Parathyroid adenoma (tissue), 2 donors: ENCODE measurements around the gene ASTN2.

ENCODE experiments used
- H2AFZ ChIP-seq: fragments of 300-600 bp; sonication (generic); one replicate; pipeline ENCODE4 v1.7.0; 2017; ENCODE audit warnings: antibody characterized with exemption, mild to moderate bottlenecking
- H3K27ac ChIP-seq: fragments of 300-600 bp; sonication (generic); one replicate; pipeline ENCODE4 v1.7.0; 2017
- H3K27me3 ChIP-seq: fragments of 300-600 bp; sonication (generic); one replicate; pipeline ENCODE4 v1.7.0; 2017; ENCODE audit warnings: low read length; ENCODE audit not compliant: control insufficient read depth, insufficient read depth
- H3K36me3 ChIP-seq: fragments of 300-600 bp; sonication (generic); one replicate; pipeline ENCODE4 v1.7.0; 2017; ENCODE audit warnings: low read length; ENCODE audit not compliant: control insufficient read depth, insufficient read depth
- H3K4me1 ChIP-seq: fragments of 300-600 bp; sonication (generic); one replicate; pipeline ENCODE4 v1.7.0; 2017; ENCODE audit warnings: control low read depth
- H3K4me2 ChIP-seq: fragments of 300-600 bp; sonication (generic); one replicate; pipeline ENCODE4 v1.7.0; 2017; ENCODE audit warnings: low read length
- H3K4me3 ChIP-seq: fragments of 300-600 bp; sonication (generic); one replicate; pipeline ENCODE4 v1.7.0; 2017; ENCODE audit warnings: low read depth, low read length
- H3K79me2 ChIP-seq: fragments of 300-600 bp; sonication (generic); one replicate; pipeline ENCODE4 v1.7.0; 2017; ENCODE audit warnings: control low read depth
- H3K9ac ChIP-seq: fragments of 300-600 bp; sonication (generic); one replicate; pipeline ENCODE4 v1.7.0; 2017; ENCODE audit warnings: mild to moderate bottlenecking
- H3K9me3 ChIP-seq: fragments of 300-600 bp; sonication (generic); one replicate; pipeline ENCODE4 v1.7.0; 2017; ENCODE audit warnings: low read length; ENCODE audit not compliant: control insufficient read depth
- TF ChIP-seq, protein P1 (sequence below): fragments of 300-600 bp; sonication (generic); IDR thresholded peaks from one replicate; pipeline ENCODE4 v1.7.0; 2017; ENCODE audit warnings: antibody characterized with exemption, mild to moderate bottlenecking
- donor health status: primary hyperparathyroidism.

ASTN2 gene

GRCh38 chr9:117306032-117306431, 108.8 kb downstream of the ASTN2 start:
- Histone ChIP-seq H3K9ac (no peak overlapping the region), H3K9me3 (no peaks in the 10 kb centered on the region), H3K36me3 (no peaks in the 10 kb centered on the region), H3K79me2 (no peaks in the 10 kb centered on the region), H3K4me3 (no peak overlapping the region), H3K4me2 (no peak overlapping the region), H3K27me3 (no peaks in the 10 kb centered on the region), H3K27ac (no peak overlapping the region), H3K4me1 (no peaks in the 10 kb centered on the region), H2AFZ (no peak overlapping the region)
- TF ChIP-seq, protein P1, sequence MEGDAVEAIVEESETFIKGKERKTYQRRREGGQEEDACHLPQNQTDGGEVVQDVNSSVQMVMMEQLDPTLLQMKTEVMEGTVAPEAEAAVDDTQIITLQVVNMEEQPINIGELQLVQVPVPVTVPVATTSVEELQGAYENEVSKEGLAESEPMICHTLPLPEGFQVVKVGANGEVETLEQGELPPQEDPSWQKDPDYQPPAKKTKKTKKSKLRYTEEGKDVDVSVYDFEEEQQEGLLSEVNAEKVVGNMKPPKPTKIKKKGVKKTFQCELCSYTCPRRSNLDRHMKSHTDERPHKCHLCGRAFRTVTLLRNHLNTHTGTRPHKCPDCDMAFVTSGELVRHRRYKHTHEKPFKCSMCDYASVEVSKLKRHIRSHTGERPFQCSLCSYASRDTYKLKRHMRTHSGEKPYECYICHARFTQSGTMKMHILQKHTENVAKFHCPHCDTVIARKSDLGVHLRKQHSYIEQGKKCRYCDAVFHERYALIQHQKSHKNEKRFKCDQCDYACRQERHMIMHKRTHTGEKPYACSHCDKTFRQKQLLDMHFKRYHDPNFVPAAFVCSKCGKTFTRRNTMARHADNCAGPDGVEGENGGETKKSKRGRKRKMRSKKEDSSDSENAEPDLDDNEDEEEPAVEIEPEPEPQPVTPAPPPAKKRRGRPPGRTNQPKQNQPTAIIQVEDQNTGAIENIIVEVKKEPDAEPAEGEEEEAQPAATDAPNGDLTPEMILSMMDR, result no peak

- H3K27me3 ChIP-seq, result no peaks in the 10 kb centered on the region
- no peaks in the 10 kb centered on the region for H3K9me3 ChIP-seq
- no peak overlapping the region for H3K4me3 ChIP-seq
- H3K79me2 ChIP-seq, result no peaks in the 10 kb centered on the region
- no peak overlapping the region for H3K9ac ChIP-seq
- no peak overlapping the region for H2AFZ ChIP-seq
- no peak overlapping the region for H3K27ac ChIP-seq
- H3K36me3 ChIP-seq, result no peaks in the 10 kb centered on the region
- no peaks in the 10 kb centered on the region for H3K4me1 ChIP-seq
- TF ChIP-seq, protein P1, result no peak
- H3K4me2 ChIP-seq, result no peak overlapping the region
Measured at GRCh38 chr9:117305454-117305853, 109.4 kb downstream of the ASTN2 start.

DNA sequence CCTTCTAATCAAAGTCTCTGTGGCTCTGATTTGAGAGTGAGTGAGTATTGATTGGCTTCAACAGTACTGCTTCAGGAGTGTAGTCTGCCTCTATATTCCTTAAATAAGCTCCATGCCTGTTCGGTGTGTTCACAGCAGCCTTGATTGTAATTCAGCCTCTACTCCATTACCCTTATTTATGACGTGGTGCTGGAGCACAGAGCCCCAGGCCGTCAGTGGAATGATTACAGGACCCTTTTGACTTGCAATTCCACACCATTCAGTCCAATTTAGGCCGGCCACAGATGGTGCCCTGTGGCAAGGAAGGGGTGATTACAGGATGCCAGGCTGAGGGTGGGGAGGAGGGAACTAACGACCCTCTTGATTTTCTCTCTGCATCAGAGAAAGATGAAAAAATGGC, 110.3 kb downstream of the ASTN2 start:
- no peak overlapping the region for H2AFZ ChIP-seq
- H3K4me3 ChIP-seq, result no peak overlapping the region
- H3K36me3 ChIP-seq, result no peaks in the 10 kb centered on the region
- no peak overlapping the region for H3K27ac ChIP-seq
- no peak overlapping the region for H3K4me2 ChIP-seq
- no peaks in the 10 kb centered on the region for H3K27me3 ChIP-seq
- no peaks in the 10 kb centered on the region for H3K79me2 ChIP-seq
- no peaks in the 10 kb centered on the region for H3K4me1 ChIP-seq
- H3K9ac ChIP-seq, result no peak overlapping the region
- TF ChIP-seq, protein P1, result no peak
- H3K9me3 ChIP-seq, result no peaks in the 10 kb centered on the region

DNA sequence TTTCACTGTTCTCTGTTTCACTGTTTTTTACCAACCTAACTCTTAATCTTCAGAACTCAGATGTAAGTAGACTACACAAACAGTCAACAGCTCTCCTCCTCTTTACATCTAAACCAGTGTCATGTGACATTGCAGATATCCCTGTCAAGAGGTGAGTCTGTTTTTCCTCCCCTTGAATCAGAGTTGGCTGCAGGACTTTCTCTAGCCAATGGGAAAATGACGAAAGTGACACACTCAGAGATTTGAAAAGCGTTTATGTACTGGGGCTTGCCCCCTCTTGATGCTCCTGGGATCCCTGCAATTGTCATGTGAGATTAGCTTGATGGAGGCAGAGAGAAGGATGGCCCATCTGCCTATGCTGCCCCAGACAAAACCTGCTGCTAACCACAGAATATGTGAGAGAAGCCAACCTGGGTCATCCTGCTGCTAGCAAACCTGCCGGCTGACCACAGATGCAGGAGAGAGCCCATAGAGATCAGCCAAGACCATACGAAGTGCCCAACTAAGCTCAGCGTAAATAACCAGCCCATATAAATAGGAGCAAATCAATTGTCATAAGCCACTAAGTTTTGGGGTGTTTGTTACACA, 111.1 kb downstream of the ASTN2 start:
- Histone ChIP-seq H3K9me3 (no peaks in the 10 kb centered on the region), H3K36me3 (no peaks in the 10 kb centered on the region), H3K27ac (no peak overlapping the region), H2AFZ (no peak overlapping the region), H3K27me3 (no peaks in the 10 kb centered on the region), H3K79me2 (no peaks in the 10 kb centered on the region), H3K4me3 (no peak overlapping the region), H3K4me1 (no peaks in the 10 kb centered on the region), H3K9ac (no peak overlapping the region), H3K4me2 (no peak overlapping the region)
- TF ChIP-seq, protein P1, result no peak

DNA sequence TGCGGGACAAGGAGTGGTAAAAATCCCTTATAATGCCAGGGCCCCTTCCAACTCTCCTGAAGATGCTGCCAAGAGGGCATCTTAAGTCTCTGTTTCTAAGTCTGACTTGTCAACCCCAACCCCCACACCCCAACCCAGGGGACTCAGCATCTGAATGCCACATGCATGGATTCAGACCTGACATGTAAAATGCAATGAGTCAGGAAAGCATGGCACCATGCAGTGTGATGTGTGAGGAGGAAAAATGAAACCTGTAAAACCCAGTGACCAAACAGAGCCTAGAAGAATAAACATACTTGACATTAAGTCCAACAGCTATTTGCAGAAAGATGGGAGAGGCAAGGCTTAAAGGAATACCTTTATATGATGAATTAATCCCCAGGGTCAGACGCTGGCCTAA, 112.4 kb downstream of the ASTN2 start:
- Histone ChIP-seq H3K4me3 (no peak overlapping the region), H2AFZ (no peak overlapping the region), H3K9me3 (no peaks in the 10 kb centered on the region), H3K27ac (no peak overlapping the region), H3K79me2 (no peaks in the 10 kb centered on the region), H3K36me3 (no peaks in the 10 kb centered on the region), H3K4me2 (no peak overlapping the region), H3K4me1 (no peaks in the 10 kb centered on the region), H3K27me3 (no peaks in the 10 kb centered on the region), H3K9ac (no peak overlapping the region)
- TF ChIP-seq, protein P1, result no peak
